PFSK-1 (cell line): Measurements from ENCODE around the gene PTGES2.

Experiments used
- POLR2AphosphoS5 ChIP-seq: IDR thresholded peaks from 2 replicates; pipeline ENCODE4 v1.6.1; 2012; ENCODE audit warnings: low read depth, mild to moderate bottlenecking, control low read depth, low read length, moderate library complexity
- SIN3A ChIP-seq: IDR thresholded peaks from 2 replicates; pipeline ENCODE4 v1.6.1; 2012; ENCODE audit warnings: mild to moderate bottlenecking, low read length, moderate library complexity, borderline replicate concordance; ENCODE audit not compliant: insufficient read depth
- TAF1 ChIP-seq: IDR thresholded peaks from 2 replicates; pipeline ENCODE4 v1.6.1; 2012; ENCODE audit warnings: low read length, control low read depth, borderline replicate concordance; ENCODE audit not compliant: insufficient read depth
- TF ChIP-seq, protein P1 (sequence below), 2 experiments: IDR thresholded peaks; 2 replicates each; pipeline versions ENCODE4 v1.6.1 to v1.8.0; 2011 to 2012; ENCODE audit warnings: low read depth in 2 of 2, low read length in 2 of 2, control low read depth in 1 of 2, inconsistent platforms in 1 of 2, mild to moderate bottlenecking in 1 of 2, moderate library complexity in 1 of 2; ENCODE audit not compliant: insufficient read depth in 1 of 2

DNA sequence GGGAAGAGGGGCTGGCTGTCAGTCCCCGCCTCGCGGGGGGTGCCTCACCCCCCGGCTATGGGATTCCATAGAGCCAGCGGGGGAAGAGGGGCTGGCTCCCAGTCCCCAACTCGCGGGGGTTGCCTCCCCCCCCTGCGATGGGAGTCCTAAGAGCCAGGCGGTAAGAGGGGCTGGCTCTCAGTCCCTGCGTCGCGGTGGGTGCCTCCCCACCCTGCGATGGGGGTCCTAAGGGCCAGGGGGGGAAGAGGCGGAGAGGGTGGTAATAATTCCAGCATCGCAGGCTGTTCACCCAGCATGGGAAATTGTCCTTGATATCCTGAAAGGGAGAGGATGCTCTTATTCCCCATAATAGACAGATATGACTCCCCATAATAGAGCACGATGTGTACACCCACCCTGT lies 12.1 kb upstream of the PTGES2 start:
- TF ChIP-seq POLR2AphosphoS5 (no peak), TAF1 (no peak), SIN3A (no peak)
- TF ChIP-seq, protein P1, sequence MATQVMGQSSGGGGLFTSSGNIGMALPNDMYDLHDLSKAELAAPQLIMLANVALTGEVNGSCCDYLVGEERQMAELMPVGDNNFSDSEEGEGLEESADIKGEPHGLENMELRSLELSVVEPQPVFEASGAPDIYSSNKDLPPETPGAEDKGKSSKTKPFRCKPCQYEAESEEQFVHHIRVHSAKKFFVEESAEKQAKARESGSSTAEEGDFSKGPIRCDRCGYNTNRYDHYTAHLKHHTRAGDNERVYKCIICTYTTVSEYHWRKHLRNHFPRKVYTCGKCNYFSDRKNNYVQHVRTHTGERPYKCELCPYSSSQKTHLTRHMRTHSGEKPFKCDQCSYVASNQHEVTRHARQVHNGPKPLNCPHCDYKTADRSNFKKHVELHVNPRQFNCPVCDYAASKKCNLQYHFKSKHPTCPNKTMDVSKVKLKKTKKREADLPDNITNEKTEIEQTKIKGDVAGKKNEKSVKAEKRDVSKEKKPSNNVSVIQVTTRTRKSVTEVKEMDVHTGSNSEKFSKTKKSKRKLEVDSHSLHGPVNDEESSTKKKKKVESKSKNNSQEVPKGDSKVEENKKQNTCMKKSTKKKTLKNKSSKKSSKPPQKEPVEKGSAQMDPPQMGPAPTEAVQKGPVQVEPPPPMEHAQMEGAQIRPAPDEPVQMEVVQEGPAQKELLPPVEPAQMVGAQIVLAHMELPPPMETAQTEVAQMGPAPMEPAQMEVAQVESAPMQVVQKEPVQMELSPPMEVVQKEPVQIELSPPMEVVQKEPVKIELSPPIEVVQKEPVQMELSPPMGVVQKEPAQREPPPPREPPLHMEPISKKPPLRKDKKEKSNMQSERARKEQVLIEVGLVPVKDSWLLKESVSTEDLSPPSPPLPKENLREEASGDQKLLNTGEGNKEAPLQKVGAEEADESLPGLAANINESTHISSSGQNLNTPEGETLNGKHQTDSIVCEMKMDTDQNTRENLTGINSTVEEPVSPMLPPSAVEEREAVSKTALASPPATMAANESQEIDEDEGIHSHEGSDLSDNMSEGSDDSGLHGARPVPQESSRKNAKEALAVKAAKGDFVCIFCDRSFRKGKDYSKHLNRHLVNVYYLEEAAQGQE (IDR thresholded peaks at IDR 0.05; ENCODE audit: insufficient read depth in 1 of 2, low read depth in 2 of 2, low read length in 2 of 2) = no peak
